Non-pigmented ciliary epithelial cell (primary cell): Measurements from ENCODE around the gene CDC40.
"Not testable (repeated sequence)": the region's sequence is repeated elsewhere in the genome, so short reads cannot be mapped to it uniquely, and the experiment has no call there.

ENCODE experiments used
- DNase-seq: peaks from one replicate; pipeline ENCODE4 v3.0.0-alpha.2; 2010; ENCODE audit warnings: low read depth

Gene CDC40

DNA sequence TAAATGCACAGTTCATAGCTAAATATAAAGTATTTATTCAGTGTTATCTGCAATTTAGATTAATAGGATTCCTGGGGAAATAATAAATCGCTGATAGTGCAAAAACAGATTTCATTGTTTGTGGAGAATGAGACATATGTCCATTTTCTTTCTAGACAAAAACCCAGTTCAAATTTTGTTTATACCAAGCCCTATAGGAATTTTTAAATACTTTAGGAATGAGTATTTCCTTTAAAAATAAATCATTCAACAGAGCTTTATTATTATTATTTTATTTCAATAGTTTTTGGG is 91.5 kb downstream of the CDC40 start:
- DNase-seq: no peak

DNA sequence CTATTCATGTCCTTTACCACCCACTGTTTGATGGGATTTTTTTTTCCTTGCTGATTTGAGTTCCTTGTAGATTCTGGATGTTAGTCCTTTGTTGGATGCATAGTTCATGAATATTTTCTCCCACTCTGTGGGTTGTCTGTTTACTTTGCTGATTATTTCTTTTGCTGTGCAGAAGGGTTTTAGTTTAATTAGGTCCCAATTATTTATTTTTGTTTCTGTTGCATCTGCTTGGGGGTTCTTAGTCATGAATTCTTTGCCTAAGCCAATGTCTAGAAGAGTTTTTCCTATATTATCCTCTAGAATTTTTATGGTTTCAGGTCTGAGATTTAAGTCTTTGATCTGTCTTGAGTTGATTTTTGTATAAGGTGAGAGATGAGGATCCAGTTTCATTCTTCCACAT is 92.6 kb downstream of the CDC40 start:
- not testable (repeated sequence) for DNase-seq

DNA sequence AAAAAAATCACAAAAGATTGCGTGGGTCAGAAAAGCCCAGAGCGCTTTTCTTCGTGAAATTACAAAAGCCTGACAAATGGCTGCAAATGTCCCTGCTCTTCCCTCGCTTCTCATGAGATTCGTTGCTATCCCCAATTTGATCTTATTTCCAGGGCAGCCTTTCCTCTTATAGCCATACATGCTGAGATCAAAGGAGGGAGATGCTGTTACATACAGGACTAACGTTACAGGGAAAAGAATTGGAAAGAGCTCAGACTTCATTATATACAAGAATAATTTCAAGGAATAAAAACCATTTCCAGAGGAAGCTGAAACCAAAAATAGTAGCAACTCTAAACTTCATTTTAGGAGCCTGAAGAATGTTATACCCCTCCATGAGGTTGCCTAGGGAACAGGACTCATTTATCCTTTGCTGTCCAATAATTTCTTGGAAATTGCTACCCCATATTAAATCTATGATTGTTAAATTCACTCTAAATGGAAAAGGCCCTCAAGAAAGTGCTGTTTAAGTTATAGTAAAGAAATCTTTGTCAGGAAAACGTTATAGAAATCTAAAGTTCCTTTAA is 97.0 kb downstream of the CDC40 start:
- DNase-seq: no peak
